ENCODE measurements around the gene TSHR. TPM values are rescaled to one million over a fixed set of nuclear protein-coding genes. Genes with fewer than 3 reads are reported as not detected.

Gene TSHR
- total and polyA plus RNA-seq, 2 experiments from 2014 or later, result 0.59 to 0.78 TPM

- no peak overlapping the region for H2AFZ ChIP-seq
- no peak overlapping the region for H3K4me3 Mint-ChIP-seq
- no peaks in the 10 kb centered on the region for H3K4me1 ChIP-seq (ENCODE audit: insufficient read depth)
- no peaks in the 10 kb centered on the region for H4K20me1 ChIP-seq (replicated peaks; ENCODE audit: insufficient read depth)
- DNase-seq (ENCODE audit: low spot score), result no peak
- no peak overlapping the region for H3K4me3 ChIP-seq
- no peaks in the 10 kb centered on the region for H3K36me3 ChIP-seq (ENCODE audit: insufficient read depth)
- no peaks in the 10 kb centered on the region for H3K27me3 Mint-ChIP-seq (ENCODE audit: insufficient read depth, low read depth, poor library complexity)
- H3K27ac ChIP-seq (ENCODE audit: low read depth), result no peak overlapping the region
- H3K4me2 ChIP-seq, result no peak overlapping the region
- H3K27ac Mint-ChIP-seq, result no peak overlapping the region
- no peaks in the 10 kb centered on the region for H3K9me2 ChIP-seq (ENCODE audit: insufficient read depth)
- TF ChIP-seq ZNF331 (CRISPR knock-in tag; IDR thresholded peaks at IDR 0.05; ENCODE audit: low read depth) (no peak), CTCF (conservative IDR thresholded peaks at IDR 0.05; ENCODE audit: low read depth in 2 of 2) (no peak), JUNB (IDR thresholded peaks at IDR 0.05; ENCODE audit: unreplicated experiment) (no peak)
- H3K36me3 Mint-ChIP-seq (ENCODE audit: low read depth), result peaks cover 3% of the 10 kb centered on the region; the same call in 1 of the 3 replicates
- H3K27me3 ChIP-seq (ENCODE audit: insufficient read depth), result no peaks in the 10 kb centered on the region
- peaks cover 21% of the 10 kb centered on the region; the same call in 2 of the 3 replicates for H3K9me3 Mint-ChIP-seq
- ATAC-seq, result no peak
- H3K79me2 ChIP-seq (replicated peaks; ENCODE audit: insufficient read depth), result no peaks in the 10 kb centered on the region
- no peaks in the 10 kb centered on the region for H3K4me1 Mint-ChIP-seq
- H3F3A ChIP-seq (replicated peaks; ENCODE audit: low read depth), result no peaks in the 10 kb centered on the region
Measured at GRCh38 chr14:81067156-81067555, 111.7 kb downstream of the TSHR start.

GRCh38 chr14:81068176-81068782 lies 112.9 kb downstream of the TSHR start:
- Histone ChIP-seq H3K27me3 (ENCODE audit: insufficient read depth) (no peaks in the 10 kb centered on the region), H3K9me2 (ENCODE audit: insufficient read depth) (no peaks in the 10 kb centered on the region), H3K27ac (ENCODE audit: low read depth) (no peak overlapping the region), H3K79me2 (replicated peaks; ENCODE audit: insufficient read depth) (no peaks in the 10 kb centered on the region), H3K36me3 (ENCODE audit: insufficient read depth) (no peaks in the 10 kb centered on the region), H3K4me2 (no peak overlapping the region), H4K20me1 (replicated peaks; ENCODE audit: insufficient read depth) (no peaks in the 10 kb centered on the region), H3K4me3 (no peak overlapping the region), H2AFZ (no peak overlapping the region), H3K4me1 (ENCODE audit: insufficient read depth) (no peaks in the 10 kb centered on the region), H3F3A (replicated peaks; ENCODE audit: low read depth) (no peaks in the 10 kb centered on the region)
- H3K36me3 Mint-ChIP-seq (ENCODE audit: low read depth), result peaks cover 3% of the 10 kb centered on the region; the same call in 1 of the 3 replicates
- no peak overlapping the region for H3K4me3 Mint-ChIP-seq
- no peaks in the 10 kb centered on the region for H3K27me3 Mint-ChIP-seq (ENCODE audit: insufficient read depth, low read depth, poor library complexity)
- no peaks in the 10 kb centered on the region for H3K4me1 Mint-ChIP-seq
- H3K27ac Mint-ChIP-seq, result no peak overlapping the region
- DNase-seq (ENCODE audit: low spot score), result no peak
- H3K9me3 Mint-ChIP-seq, result peaks cover 25% of the 10 kb centered on the region; the same call in 2 of the 3 replicates
- TF ChIP-seq EZH2phosphoT487 (IDR thresholded peaks at IDR 0.05; ENCODE audit: unreplicated experiment) (no peak), REST (IDR thresholded peaks at IDR 0.05; ENCODE audit: unreplicated experiment) (no peak), STAT1 (IDR thresholded peaks at IDR 0.05; ENCODE audit: unreplicated experiment) (no peak), CREB1 (CRISPR knock-in tag; IDR thresholded peaks at IDR 0.05; ENCODE audit: low read depth) (no peak), ETS1 (IDR thresholded peaks at IDR 0.05) (no peak)
- no peak for ATAC-seq
